NCI-H146 (cell line): ENCODE results near the gene PIP4K2C.
"Not testable (repeated sequence)": the region's sequence is repeated elsewhere in the genome, so short reads cannot be mapped to it uniquely, and the experiment has no call there.

Source experiments
- DNase-seq: peaks from one replicate; lab custom pipeline; 2025; lab: John Stamatoyannopoulos, UW

PIP4K2C gene

GRCh38 chr12:57585156-57585555, 5.8 kb upstream of the PIP4K2C start:
- no peak for DNase-seq

DNA sequence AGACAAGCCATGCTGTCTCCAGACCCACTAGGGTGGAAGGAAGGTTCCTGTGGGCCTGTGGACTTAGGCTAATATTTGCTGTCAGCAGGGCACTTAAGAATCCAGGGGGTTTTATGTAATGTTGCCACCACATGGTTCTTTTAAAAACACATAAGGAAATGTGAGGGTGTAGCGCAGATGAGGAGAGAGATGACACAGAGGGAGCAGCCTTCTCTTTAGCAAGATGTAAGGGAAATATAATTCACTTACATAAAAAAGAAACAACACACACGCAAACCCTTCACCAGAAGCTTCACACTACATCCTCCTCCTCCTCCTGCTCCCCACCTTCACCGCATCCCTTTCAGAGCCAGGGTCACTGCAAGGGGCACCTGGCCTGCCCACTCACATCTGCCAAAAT, 4.9 kb upstream of the PIP4K2C start:
- no peak for DNase-seq

DNA sequence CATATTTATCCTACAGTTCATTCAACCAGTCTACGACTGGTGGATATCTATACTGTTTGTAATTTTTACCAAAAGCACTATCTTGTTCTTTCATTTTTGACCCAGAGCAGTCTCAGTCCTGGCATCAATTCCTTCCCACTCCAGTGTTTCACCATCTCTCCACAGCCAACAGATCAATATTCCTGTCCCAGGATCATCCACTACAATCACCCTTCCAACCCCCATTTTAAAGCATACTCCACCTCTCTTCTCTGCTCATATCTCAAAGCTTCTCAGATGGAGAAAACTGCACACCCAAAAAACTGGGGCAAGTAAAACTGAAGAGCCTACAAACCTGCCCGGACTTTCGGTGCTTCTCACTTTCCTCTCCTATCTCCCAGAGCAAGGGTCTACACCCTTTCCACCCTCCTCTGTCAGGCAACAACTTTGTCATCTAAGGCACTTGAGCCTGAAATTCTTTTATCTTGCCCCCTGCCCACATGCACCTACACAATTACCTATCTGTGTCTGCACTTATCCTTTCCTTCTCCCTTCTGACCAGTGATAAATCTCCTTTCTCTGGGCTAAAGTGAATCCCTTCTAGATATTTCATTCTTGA, 4.1 kb upstream of the PIP4K2C start:
- no peak for DNase-seq

DNA sequence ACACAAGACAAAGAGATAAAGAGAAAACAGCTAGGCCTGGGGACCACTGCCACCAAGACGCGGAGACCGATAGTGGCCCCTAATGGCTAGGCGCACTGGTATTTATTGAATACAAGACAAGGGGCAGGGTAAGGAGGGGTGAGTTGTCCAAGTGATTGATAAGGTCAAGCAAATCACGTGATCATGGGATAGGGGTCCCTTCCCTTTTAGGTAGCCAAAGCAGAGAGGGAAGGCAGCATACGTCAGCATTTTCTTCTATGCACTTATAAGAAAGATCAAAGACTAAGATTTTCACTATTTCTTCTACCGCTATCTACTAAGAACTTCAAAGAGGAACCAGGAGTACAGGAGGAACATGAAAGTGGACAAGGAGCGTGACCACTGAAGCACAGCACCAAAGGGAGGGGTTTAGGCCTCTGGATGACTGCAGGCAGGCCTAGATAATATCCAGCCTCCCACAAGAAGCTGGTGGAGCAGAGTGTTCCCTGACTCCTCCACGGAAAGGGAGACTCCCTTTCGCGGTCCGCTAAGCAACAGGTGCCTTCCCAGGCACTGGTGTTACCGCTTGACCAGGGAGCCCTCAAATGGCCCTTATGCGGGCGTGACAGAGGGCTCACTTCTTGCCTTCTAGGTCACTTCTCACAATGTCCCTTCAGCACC, 1.9 kb upstream of the PIP4K2C start:
- not testable (repeated sequence) for DNase-seq

GRCh38 chr12:57590479-57590863, 521 bp upstream of the PIP4K2C start:
- peak; percentile 25 for DNase-seq

DNA sequence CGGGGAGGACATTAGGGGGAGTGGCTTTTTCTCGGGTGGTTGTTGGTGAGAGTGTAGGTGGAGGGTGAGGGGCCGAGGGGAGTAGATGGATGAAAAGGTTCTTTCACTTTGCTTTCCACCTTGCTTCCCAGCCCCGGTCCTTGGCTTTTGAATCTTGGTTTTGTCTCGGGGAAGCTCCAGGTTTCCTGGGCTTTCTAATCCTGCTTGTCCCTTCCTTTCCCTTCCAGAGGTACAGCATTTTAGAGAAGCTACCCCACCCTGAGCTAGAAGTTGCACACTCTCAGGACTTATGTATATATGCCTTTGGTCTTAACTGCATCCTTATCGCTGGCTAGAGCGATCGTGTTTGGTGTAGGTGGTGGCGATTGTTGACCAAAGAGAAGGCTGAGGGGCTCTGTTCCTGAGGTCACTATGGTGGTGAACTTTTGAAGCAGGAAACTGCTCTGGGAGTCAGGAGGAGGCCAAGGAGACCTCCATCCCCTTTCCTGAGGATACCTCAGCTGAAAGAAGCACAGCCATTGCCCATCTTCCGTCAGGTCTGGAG, 862 bp downstream of the PIP4K2C start:
- no peak for DNase-seq

GRCh38 chr12:57592551-57593165, 1.7 kb downstream of the PIP4K2C start:
- DNase-seq: no peak

DNA sequence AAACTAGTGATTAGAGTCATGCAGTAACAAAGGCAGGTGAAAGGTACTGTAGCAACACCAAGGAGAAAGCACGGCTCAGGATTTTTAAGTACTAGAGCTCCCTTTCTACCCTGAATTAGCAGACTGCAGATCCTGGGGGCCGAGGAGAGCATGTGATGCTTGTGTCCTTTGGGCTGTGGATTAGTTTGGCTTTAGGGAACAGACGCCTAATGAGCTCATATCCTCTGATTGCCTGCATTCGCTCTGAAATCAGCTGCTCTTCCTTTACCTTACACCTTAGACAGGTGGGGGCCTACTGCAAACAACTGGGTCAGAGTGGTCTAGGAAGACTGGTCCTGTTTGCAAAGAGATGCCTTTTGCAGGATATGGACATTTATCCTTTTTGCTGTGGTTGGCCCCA, 2.2 kb downstream of the PIP4K2C start:
- no peak for DNase-seq

GRCh38 chr12:57600395-57600794, 9.4 kb downstream of the PIP4K2C start:
- no peak for DNase-seq

DNA sequence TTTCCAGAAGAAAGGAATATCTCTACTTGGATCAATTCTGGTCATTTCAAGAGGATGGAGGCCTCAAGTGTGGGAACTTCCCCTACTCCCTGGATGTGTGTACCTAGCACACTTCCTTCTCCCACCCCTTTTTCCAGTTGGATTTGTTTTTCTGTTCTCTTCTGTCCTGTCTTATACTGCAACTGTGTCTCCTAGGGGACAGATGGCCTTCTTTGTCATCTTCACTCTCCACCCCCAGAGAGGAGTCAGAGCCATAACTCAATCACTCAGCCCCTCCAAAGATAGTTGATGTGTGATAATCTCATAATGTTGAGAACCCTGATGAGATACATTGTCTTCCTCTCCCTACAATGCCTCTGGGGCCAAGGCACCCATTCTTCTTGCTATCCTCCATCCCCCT, 11.6 kb downstream of the PIP4K2C start:
- DNase-seq: no peak

GRCh38 chr12:57603324-57603723, 12.3 kb downstream of the PIP4K2C start:
- no peak for DNase-seq

DNA sequence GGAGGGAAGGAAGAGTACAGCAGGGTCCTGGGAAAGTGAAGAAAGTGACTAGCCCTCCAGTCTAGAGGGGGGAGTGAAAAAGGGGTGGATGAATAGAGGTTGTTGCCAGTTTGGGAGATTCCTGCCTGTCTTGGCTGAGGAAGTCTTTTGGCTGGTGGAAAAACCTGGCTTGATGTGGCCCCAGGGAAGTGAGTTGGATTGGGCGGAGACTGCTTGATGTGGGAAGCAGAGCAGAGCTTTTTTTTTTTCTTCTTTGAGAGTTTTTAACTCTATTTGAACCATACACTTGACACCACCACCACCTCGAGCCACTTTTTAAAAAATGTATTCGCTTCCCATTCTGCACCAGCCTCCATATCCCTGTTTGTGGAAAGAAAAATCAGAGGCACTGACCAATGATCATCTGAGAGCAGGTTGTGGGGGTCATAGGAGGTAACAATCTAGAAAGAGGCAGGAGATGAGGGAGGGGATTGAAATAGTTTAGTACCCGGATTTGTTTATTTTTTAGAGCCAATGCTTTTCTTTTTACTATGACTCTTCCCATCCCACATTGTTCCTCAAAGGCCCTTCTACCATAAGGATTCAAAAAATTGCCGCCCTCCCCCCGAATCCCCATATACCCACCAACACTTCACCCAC, 12.9 kb downstream of the PIP4K2C start:
- no peak for DNase-seq

- peak; percentile 57 for DNase-seq
Measured at GRCh38 chr12:57604454-57604991, 13.5 kb downstream of the PIP4K2C start, which contains the start of gene DTX3. Gene DTX3 (plus strand): TSS chr12:57604824. CDS start chr12:57606518, 1,694 bp downstream.

- DNase-seq: no peak
Measured at GRCh38 chr12:57604992-57605810, 14.2 kb downstream of the PIP4K2C start.

DNA sequence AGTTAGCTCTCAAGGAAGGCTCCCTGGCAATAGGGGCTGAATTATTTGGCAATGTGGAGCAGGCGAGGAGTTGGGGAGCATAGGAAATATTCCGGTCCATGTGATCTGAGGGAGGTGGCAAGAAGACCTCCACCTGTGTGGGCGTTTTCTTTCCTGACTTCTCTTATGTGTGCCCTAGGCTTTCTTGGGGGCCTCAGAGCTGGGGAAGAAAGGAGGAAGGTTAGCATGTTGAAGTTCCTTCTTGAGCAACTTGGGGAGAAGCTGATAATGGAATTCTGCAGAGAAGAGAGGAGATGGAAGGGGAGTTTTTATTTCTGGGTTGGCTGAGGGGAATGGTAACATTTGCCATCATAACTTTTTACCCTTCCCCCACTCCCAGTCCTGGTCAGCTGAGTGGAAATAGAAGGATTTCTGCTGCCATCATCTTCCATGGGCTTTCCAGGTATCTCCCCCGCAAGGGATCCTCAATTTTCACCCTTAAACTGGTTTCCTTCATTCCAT, 14.9 kb downstream of the PIP4K2C start:
- no peak for DNase-seq

DNA sequence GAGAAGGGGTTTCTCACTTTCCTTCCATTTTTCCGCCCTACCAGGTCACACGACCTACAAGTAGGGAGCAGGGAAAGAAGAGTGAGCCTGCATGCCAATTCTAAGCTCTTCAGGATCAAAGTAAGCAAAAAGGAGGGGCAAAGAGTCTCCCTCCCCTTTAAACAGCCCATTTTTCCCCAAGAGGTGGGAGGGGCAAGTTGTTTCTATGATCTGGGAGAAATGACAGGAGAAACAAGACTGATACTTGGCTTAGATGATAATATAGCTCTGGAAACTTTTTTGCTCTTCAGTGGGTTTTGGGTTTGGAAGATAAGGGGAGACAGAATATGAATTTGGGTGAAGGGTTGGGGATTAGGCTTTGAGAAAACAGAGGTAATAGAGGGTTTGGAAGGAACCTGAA, 15.4 kb downstream of the PIP4K2C start:
- DNase-seq: no peak

DNA sequence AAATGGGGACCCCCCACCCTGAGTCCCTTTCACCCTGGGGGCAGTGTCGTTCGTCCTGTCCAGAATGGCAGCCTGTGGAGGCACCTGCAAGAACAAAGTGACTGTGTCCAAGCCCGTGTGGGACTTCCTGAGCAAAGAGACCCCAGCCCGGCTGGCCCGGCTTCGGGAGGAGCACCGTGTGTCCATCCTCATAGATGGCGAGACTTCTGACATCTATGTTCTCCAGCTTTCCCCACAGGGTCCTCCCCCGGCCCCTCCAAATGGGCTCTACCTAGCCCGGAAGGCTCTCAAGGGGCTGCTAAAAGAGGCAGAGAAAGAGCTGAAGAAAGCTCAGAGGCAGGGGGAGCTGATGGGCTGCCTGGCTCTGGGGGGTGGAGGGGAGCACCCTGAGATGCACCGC, 15.8 kb downstream of the PIP4K2C start:
- no peak for DNase-seq

- no peak for DNase-seq
Measured at GRCh38 chr12:57607958-57608663, 17.1 kb downstream of the PIP4K2C start.

DNA sequence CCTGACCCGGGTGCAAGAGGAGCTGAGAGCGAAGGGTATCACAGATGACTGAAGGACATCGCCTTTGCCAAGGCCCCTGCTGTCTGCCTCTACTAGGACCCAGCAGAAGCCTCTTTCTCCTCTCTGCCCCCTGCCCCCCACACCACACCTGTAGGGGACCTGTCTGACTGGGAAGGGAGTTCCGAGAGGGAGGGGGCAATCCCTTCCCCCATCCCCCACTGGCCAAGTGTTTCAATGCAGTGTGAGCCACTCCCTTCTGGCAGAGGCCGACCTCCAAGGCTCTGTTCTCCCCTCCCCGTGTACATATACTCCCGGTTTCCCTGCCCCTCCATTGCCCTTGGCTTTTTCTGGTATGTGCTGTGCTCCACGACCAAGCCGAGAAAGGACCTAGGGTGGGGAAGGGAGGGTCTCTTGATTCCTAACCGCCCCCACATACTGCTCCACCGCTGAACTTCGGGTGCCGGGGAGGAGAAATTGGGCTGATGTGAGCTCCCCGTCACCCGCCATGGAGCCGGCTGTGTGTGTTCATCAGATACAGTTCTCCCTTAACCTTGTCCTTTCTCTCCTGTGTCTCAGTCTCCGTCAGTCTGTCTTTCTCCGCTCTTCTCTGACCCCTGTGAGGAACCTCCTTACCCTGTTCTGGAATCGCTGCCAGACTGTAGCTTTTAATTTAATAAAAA, 18.2 kb downstream of the PIP4K2C start:
- no peak for DNase-seq
